Measurements from ENCODE around the gene DIDO1.

DIDO1 gene

GRCh38 chr20:62852841-62853240, 73.5 kb downstream of the DIDO1 start:
- Histone ChIP-seq H4K8ac (ENCODE audit: low read length) (no peak overlapping the region), H2BK15ac (ENCODE audit: low read depth, poor library complexity, severe bottlenecking) (no peak overlapping the region), H3K27me3 (ENCODE audit: control insufficient read depth in 1 of 2, insufficient read depth in 1 of 2, low read length in 2 of 2) (no peaks in the 10 kb centered on the region), H3K18ac (ENCODE audit: low read depth in 1 of 2, low read length in 2 of 2) (no peak overlapping the region), H3K9me3 (ENCODE audit: control insufficient read depth, low read length) (no peaks in the 10 kb centered on the region), H3K79me1 (replicated peaks; ENCODE audit: low read length, poor library complexity, severe bottlenecking) (peaks cover 36% of the 10 kb centered on the region), H2BK120ac (ENCODE audit: low read depth, low read length) (no peak overlapping the region), H3K4me1 (ENCODE audit: control insufficient read depth, insufficient read depth, low read depth, low read length) (peaks cover 8% of the 10 kb centered on the region), H3K36me3 (ENCODE audit: control insufficient read depth in 1 of 2, insufficient read depth in 2 of 2, low read depth in 1 of 2, low read length in 2 of 2) (peaks cover 47 to 55% of the 10 kb centered on the region in 2 experiments), H3K4me2 (ENCODE audit: low read length, poor library complexity, severe bottlenecking) (no peak overlapping the region), H3K14ac (ENCODE audit: low read length in 2 of 2) (no peak overlapping the region), H2AFZ (ENCODE audit: low read depth, low read length) (no peak overlapping the region), H4K91ac (ENCODE audit: low read length) (no peak overlapping the region), H2AK5ac (ENCODE audit: low read length, severe bottlenecking) (no peak overlapping the region), H3K4me3 (ENCODE audit: insufficient read depth in 1 of 2, low read depth in 1 of 2, low read length in 2 of 2) (no peak overlapping the region), H3K4ac (ENCODE audit: low read depth in 1 of 2, low read length in 2 of 2) (no peak overlapping the region), H3K23ac (ENCODE audit: low read length in 2 of 2) (no peak overlapping the region), H2BK5ac (ENCODE audit: low read depth, low read length, poor library complexity, severe bottlenecking) (no peak overlapping the region), H3K27ac (ENCODE audit: low read length, poor library complexity, severe bottlenecking) (no peak overlapping the region), H2BK12ac (ENCODE audit: low read length in 2 of 2) (no peak overlapping the region), H3K9ac (ENCODE audit: low read length) (no peak overlapping the region)
- no peak for DNase-seq
- 98% methylated on average over 12 of the region's 12 CpGs for WGBS

DNA sequence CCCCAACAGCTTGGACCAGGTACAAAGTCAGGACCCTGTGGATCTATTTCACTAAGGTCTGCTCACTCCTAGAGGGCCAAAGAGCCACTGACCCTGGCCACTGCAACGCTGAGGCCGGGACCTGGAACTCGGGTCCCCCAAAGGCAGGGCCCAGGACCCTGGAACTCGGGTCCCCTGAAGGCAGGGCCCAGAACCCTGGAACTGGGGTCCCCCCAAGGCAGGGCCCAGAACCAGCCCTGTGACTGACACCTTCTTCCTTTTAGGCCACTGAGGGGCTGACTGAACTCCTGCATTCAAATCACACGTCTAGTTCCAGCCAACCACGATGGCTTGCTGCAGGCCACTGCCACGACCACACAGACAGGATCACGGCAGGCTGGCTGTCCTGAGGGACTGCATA, 74.1 kb downstream of the DIDO1 start:
- no peak overlapping the region for H2AK5ac ChIP-seq (ENCODE audit: low read length, severe bottlenecking)
- H2BK120ac ChIP-seq (ENCODE audit: low read depth, low read length), result no peak overlapping the region
- no peak overlapping the region for H3K14ac ChIP-seq (ENCODE audit: low read length in 2 of 2)
- H3K4me1 ChIP-seq (ENCODE audit: control insufficient read depth, insufficient read depth, low read depth, low read length), result peaks cover 5% of the 10 kb centered on the region
- no peak overlapping the region for H4K8ac ChIP-seq (ENCODE audit: low read length)
- no peak overlapping the region for H3K9ac ChIP-seq (ENCODE audit: low read length)
- peaks cover 48 to 52% of the 10 kb centered on the region in 2 experiments for H3K36me3 ChIP-seq (ENCODE audit: control insufficient read depth in 1 of 2, insufficient read depth in 2 of 2, low read depth in 1 of 2, low read length in 2 of 2)
- H3K79me1 ChIP-seq (replicated peaks; ENCODE audit: low read length, poor library complexity, severe bottlenecking), result peaks cover 34% of the 10 kb centered on the region
- no peak overlapping the region for H2BK12ac ChIP-seq (ENCODE audit: low read length in 2 of 2)
- H3K4ac ChIP-seq (ENCODE audit: low read depth in 1 of 2, low read length in 2 of 2), result no peak overlapping the region
- H3K4me2 ChIP-seq (ENCODE audit: low read length, poor library complexity, severe bottlenecking), result no peak overlapping the region
- no peak for DNase-seq
- H3K23ac ChIP-seq (ENCODE audit: low read length in 2 of 2), result no peak overlapping the region
- no peak overlapping the region for H3K27ac ChIP-seq (ENCODE audit: low read length, poor library complexity, severe bottlenecking)
- no peak overlapping the region for H2BK5ac ChIP-seq (ENCODE audit: low read depth, low read length, poor library complexity, severe bottlenecking)
- no peak overlapping the region for H3K4me3 ChIP-seq (ENCODE audit: insufficient read depth in 1 of 2, low read depth in 1 of 2, low read length in 2 of 2)
- H3K27me3 ChIP-seq (ENCODE audit: control insufficient read depth in 1 of 2, insufficient read depth in 1 of 2, low read length in 2 of 2), result no peaks in the 10 kb centered on the region
- 96% methylated on average over 8 of the region's 8 CpGs for WGBS
- H2BK15ac ChIP-seq (ENCODE audit: low read depth, poor library complexity, severe bottlenecking), result no peak overlapping the region
- H3K9me3 ChIP-seq (ENCODE audit: control insufficient read depth, low read length), result no peaks in the 10 kb centered on the region
- H3K18ac ChIP-seq (ENCODE audit: low read depth in 1 of 2, low read length in 2 of 2), result no peak overlapping the region
- H2AFZ ChIP-seq (ENCODE audit: low read depth, low read length), result no peak overlapping the region
- H4K91ac ChIP-seq (ENCODE audit: low read length), result no peak overlapping the region

- no peak overlapping the region for H2BK120ac ChIP-seq (ENCODE audit: low read depth, low read length)
- no peak overlapping the region for H3K4me3 ChIP-seq (ENCODE audit: insufficient read depth in 1 of 2, low read depth in 1 of 2, low read length in 2 of 2)
- no peaks in the 10 kb centered on the region for H3K4me1 ChIP-seq (ENCODE audit: control insufficient read depth, insufficient read depth, low read depth, low read length)
- peak overlapping the region; percentile 19 for H4K8ac ChIP-seq (ENCODE audit: low read length)
- H3K9me3 ChIP-seq (ENCODE audit: control insufficient read depth, low read length), result no peaks in the 10 kb centered on the region
- H3K18ac ChIP-seq (ENCODE audit: low read depth in 1 of 2, low read length in 2 of 2), result no peak overlapping the region
- no peak overlapping the region for H3K4ac ChIP-seq (ENCODE audit: low read depth in 1 of 2, low read length in 2 of 2)
- no peak overlapping the region for H2AK5ac ChIP-seq (ENCODE audit: low read length, severe bottlenecking)
- H3K27me3 ChIP-seq (ENCODE audit: control insufficient read depth in 1 of 2, insufficient read depth in 1 of 2, low read length in 2 of 2), result no peaks in the 10 kb centered on the region
- H2AFZ ChIP-seq (ENCODE audit: low read depth, low read length), result no peak overlapping the region
- WGBS, result 92% methylated on average over 21 of the region's 22 CpGs
- H3K27ac ChIP-seq (ENCODE audit: low read length, poor library complexity, severe bottlenecking), result no peak overlapping the region
- no peak for DNase-seq
- no peak overlapping the region for H2BK5ac ChIP-seq (ENCODE audit: low read depth, low read length, poor library complexity, severe bottlenecking)
- no peak overlapping the region for H3K9ac ChIP-seq (ENCODE audit: low read length)
- no peak overlapping the region for H4K91ac ChIP-seq (ENCODE audit: low read length)
- H3K36me3 ChIP-seq (ENCODE audit: control insufficient read depth in 1 of 2, insufficient read depth in 2 of 2, low read depth in 1 of 2, low read length in 2 of 2), result peaks cover 44 to 48% of the 10 kb centered on the region in 2 experiments
- H3K23ac ChIP-seq (ENCODE audit: low read length in 2 of 2), result no peak overlapping the region
- no peak overlapping the region for H3K4me2 ChIP-seq (ENCODE audit: low read length, poor library complexity, severe bottlenecking)
- H2BK15ac ChIP-seq (ENCODE audit: low read depth, poor library complexity, severe bottlenecking), result no peak overlapping the region
- H3K79me1 ChIP-seq (replicated peaks; ENCODE audit: low read length, poor library complexity, severe bottlenecking), result peaks cover 28% of the 10 kb centered on the region
- no peak overlapping the region for H3K14ac ChIP-seq (ENCODE audit: low read length in 2 of 2)
- H2BK12ac ChIP-seq (ENCODE audit: low read length in 2 of 2), result no peak overlapping the region
Observed at GRCh38 chr20:62850333-62850974, 75.9 kb downstream of the DIDO1 start.

DNA sequence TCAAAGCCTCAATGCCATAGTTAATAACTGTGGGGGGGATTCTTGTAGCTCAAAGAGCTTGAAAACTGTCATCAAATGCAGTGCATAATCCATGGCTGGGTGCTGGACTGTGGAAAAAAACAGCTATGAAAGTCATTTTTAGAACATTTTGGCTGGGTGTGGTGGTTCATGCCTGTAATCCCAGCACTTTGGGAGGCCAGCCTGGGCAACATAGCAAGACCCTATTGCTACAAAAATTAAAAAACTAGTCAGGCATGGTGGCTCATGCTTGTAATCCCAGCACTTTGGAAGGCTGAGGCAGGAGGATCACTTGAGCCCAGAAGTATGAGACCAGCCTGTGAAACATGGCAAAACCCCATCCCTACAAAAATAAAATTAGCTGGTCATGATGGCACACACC, 76.9 kb downstream of the DIDO1 start:
- H3K9me3 ChIP-seq (ENCODE audit: control insufficient read depth, low read length), result no peaks in the 10 kb centered on the region

More for the DNA sequence above, 76.9 kb downstream of the DIDO1 start:
- Histone ChIP-seq H2BK15ac (ENCODE audit: low read depth, poor library complexity, severe bottlenecking) (no peak overlapping the region), H3K4ac (ENCODE audit: low read depth in 1 of 2, low read length in 2 of 2) (no peak overlapping the region), H3K18ac (ENCODE audit: low read depth in 1 of 2, low read length in 2 of 2) (no peak overlapping the region), H3K4me3 (ENCODE audit: insufficient read depth in 1 of 2, low read depth in 1 of 2, low read length in 2 of 2) (no peak overlapping the region), H2AK5ac (ENCODE audit: low read length, severe bottlenecking) (no peak overlapping the region), H4K8ac (ENCODE audit: low read length) (no peak overlapping the region), H3K27ac (ENCODE audit: low read length, poor library complexity, severe bottlenecking) (no peak overlapping the region), H3K14ac (ENCODE audit: low read length in 2 of 2) (no peak overlapping the region), H3K23ac (ENCODE audit: low read length in 2 of 2) (no peak overlapping the region), H2BK5ac (ENCODE audit: low read depth, low read length, poor library complexity, severe bottlenecking) (no peak overlapping the region), H2BK120ac (ENCODE audit: low read depth, low read length) (no peak overlapping the region), H3K9ac (ENCODE audit: low read length) (no peak overlapping the region), H3K36me3 (ENCODE audit: control insufficient read depth in 1 of 2, insufficient read depth in 2 of 2, low read depth in 1 of 2, low read length in 2 of 2) (peaks cover 37 to 44% of the 10 kb centered on the region in 2 experiments), H3K4me2 (ENCODE audit: low read length, poor library complexity, severe bottlenecking) (no peak overlapping the region), H4K91ac (ENCODE audit: low read length) (no peak overlapping the region), H3K27me3 (ENCODE audit: control insufficient read depth in 1 of 2, insufficient read depth in 1 of 2, low read length in 2 of 2) (no peaks in the 10 kb centered on the region), H3K4me1 (ENCODE audit: control insufficient read depth, insufficient read depth, low read depth, low read length) (no peaks in the 10 kb centered on the region), H2AFZ (ENCODE audit: low read depth, low read length) (no peak overlapping the region), H2BK12ac (ENCODE audit: low read length in 2 of 2) (no peak overlapping the region), H3K79me1 (replicated peaks; ENCODE audit: low read length, poor library complexity, severe bottlenecking) (peaks cover 27% of the 10 kb centered on the region)
- DNase-seq, result no peak
